ENCODE data around the gene MPST. TPM values are rescaled to one million over a fixed set of nuclear protein-coding genes. Genes with fewer than 3 reads are reported as not detected.
"Not testable (repeated sequence)": the region's sequence is repeated elsewhere in the genome, so short reads cannot be mapped to it uniquely, and the experiment has no call there.

MPST gene
- polyA plus RNA-seq (ENCODE audit: insufficient read length in 4 of 4), result 10 to 100 TPM; 33.3 to 75.5 (median 46.1) TPM

DNA sequence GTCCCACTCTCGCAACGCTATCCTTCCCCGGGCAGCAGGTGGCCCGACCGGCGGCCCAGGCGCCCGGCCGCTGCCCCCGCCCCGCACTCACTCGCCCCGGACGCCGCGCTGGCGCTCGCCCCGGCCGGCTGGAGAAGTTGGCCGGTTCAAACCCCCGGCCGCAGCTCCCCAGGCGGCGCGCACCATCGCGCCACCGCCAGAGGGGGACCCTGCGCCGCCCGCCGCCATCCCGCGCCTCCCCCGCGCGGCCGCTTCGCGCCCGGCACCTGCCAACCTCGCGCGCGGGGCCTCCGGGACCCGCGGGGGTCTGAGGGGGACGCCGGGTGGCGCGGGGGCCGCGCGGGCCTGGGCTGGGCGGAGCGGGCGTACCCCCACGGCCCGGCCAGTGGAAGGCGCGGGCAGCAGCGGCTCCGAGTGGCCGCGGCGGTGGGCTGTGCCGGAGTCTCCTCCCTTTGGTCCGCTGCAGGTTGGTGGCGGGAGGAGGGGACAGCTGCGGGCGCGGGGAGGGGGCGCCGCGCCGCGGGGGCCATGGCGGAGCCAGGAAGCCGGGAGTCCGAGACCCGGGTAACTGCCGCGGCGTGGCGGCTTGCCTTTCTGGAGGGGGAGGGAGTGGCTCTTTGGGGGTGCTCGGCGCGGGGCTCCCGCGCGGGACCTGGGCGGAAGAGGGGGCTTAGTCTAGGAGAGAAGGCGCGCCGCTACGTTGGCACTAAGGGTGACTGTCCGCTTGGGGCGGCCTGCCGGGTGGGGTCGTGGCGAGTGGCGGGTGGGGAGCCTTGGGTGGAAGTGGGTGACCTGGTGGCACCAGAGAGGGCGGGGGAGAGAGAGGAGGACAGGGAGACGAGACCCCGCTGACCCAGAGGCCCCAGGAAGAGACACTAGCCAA is at the start of gene MPST, which contains the start of gene TST:
TSS of gene MPST (plus strand) at position 434 of the 883 bp plus-strand sequence. CDS start at position 529, 95 bp downstream.
TSS of gene TST (minus strand) at position 139 of the 883 bp plus-strand sequence. CDS start 715 bp downstream, outside the sequence.
- DNase-seq (ENCODE audit: low read depth in 4 of 4, low spot score in 3 of 4), result peak in 1 of 4 donors; percentile 70

DNA sequence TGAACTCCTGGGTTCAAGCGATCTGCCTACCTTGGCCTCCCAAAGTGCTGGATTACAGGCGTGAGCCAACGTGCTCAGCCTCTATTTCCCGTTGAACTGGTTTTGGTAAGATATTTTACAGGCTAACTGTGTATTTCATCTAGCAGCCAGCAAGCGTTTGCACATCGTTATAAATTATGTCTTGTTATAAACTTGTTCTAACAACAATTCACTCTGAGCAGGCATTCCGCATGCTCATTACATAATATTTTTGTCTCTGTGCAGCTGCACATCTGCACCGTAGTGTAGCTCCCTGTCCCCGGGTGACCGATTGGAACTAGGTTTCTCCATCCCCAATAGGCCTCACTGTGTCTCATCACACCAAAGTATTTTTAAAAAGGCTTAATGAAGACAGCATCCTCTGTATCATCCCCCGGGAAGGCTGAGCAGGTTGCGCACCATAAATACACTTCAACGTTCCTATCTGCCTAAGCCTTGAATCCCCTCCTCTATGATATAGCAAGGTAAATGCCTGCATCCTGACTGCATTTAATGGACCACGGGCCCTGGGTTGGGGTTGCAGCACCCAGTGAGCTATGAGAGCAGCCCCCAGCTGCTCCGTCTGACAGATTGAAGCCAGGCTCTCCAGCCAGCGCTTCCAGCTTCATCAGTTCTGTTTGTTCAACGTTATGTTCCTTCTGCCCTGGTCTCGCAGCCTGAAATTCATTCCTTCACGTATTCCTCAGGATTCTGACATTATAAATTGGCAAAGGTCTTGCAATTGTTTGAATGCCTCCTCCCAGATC is 48.0 kb upstream of the MPST start:
- DNase-seq (ENCODE audit: low read depth in 4 of 4, low spot score in 3 of 4), result no peak

DNA sequence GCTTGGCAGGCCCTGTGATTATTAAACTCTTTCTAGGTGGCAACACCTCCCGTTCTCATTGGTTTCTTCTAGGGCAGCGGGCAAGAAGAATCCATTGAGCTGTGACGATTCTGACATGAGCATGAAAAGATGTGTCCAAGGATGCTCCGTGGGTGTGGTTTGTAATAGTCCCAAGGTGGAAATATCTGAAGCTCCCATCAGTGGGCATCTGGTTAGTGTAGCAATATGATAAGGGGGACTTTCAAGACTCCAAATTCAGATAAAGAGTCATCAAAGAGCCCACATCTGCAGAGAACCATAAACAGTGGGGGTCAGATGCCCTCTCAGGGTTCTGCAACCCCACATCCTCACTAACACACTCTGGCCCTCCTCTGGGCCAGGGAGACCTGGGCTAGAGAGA is 42.9 kb upstream of the MPST start:
- DNase-seq (ENCODE audit: low read depth in 4 of 4, low spot score in 3 of 4), result no peak

DNA sequence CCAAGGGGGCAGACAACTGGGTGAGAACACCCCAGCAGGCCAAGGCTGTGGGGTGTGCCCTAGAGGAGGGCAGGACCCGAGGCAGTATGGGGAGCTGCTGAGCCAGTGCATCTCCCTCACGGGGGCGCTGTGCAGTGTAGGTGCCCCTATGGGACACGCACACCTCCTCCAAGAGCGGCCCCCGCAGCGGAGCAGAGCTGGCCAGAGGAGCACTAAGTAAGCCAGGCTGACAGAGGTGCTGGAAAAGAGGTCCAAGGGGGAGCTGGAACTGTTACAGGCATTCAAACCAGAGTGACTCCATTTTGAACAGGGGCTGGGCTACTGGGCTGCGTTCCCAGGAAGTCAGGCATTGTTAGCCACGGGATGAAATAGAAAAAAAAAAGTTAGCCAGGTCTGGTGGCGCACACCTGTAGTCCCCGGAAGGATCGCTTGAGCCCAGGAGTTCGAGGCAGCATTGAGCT is 42.1 kb upstream of the MPST start:
- no peak for DNase-seq (ENCODE audit: low read depth in 4 of 4, low spot score in 3 of 4)

DNA sequence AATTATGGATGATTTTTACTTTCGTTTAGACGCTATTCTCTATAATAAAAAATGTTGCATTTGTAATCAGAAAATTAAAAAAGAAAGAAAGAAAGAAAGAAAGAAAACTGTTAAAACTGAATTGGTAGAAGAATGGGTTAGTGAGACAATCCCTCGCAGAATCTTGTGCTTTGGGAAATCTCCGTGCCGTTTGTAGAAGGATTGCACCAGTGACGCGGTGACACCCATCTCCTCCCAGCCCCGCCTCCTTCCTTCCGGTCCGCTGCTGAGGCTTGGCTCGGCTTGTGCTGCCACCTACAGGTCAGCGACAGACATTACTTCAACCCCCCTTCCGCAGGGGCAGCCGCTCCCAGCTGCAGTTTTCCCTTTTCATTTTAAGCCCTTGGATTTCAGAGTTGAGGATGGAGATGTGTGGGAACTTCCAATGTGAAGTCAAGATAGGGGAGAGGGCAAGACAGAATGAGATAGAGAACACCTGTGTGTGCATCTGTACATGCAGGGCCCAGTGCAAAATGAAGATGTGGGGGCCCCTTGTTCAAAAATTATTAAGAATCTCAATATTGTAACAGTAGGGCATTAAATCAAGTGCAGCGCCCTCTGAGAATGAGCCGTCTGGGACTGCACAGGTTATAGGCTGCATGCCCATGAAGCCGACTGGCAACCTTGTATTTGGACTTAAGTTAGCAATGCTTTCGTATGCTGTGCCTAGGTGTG is 41.4 kb upstream of the MPST start:
- peak; percentile 67 to 75 (median 69) for DNase-seq (ENCODE audit: low read depth in 4 of 4, low spot score in 3 of 4)

DNA sequence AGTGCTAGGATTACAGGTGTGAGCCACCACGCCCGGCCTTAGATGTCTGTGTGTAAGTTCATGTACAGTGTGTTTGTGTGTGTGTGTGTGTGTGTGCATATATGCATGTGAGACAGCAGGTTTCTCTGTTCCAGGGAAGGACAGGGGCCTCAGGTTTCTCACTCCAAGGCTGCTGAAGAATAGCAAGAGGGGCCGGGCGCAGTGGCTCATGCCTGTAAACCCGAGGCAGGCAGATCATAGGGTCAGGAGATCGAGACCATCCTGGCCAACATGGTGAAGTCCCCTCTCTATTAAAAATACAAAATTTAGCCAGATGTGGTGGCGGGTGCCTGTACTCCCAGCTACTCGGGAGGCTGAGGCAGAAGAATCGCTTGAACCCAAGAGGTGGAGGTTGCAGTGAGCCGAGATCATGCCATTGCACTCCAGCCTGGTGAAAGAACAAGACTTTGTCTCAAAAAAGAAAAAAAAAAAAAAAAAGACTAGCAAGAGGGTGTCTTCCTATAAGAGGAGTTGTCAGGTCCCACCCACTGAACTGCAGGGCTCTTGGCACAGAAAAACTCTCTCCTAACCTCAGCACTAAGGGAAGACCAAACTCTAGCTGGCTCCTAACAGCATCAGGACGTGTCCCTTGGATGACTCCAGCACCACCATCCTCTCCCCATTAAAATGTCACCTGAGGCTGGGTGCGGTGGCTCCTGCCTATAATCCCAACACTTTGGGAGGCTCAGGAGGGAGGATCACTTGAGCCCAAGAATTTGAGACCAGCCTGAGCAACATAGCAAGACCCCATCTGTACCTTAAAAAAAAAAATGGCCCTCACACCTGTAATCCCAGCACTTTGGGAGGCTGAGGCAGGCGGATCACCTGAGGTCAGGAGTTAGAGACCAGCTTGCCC is 40.3 kb upstream of the MPST start:
- DNase-seq (ENCODE audit: low read depth in 4 of 4, low spot score in 3 of 4), result no peak

DNA sequence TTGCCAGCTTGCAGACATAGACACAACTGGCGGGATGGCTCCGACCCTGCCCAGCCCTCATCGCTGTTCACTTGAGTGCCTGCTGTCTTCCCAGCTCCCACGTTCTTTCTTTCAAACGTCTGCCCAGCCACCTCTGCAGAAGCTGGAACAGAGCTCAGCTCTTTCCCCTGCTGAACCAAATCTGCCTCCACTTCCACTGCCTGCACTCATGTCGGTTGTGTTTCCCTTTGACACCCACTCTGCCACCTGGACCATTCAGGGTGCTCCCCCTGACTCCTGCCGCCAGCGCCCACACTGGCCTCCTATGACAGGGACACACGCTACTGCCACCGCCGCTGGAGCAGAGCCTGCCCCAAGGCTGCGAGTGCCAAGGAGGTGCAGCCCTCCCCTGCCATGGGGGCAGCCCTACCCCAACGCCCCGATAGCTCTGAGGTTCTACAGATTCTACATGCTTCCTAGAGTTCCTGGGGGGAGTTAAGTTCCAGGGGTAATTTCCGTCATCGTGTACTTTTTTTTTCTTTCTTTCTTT is 38.2 kb upstream of the MPST start:
- DNase-seq (ENCODE audit: low read depth in 4 of 4, low spot score in 3 of 4), result no peak

DNA sequence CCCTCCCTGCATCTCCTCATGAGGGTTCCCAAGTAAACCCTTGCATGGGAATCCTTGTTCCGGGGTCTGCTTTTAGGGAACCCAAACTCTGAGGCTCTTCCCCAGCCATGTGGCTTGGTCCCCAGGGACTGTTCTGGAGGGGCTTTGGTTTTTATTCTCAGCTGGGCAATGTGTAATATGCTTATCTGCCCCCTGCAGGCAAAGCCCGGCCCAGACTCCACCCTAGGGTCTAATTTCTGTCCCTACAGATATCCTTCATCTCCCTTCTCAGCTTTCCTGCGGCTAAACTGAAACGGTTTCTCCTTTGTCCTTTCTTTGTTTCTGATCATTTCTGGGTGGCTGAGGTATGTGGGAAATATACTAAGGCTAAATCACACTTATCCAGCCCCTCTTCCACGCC is 37.4 kb upstream of the MPST start:
- no peak for DNase-seq (ENCODE audit: low read depth in 4 of 4, low spot score in 3 of 4)

DNA sequence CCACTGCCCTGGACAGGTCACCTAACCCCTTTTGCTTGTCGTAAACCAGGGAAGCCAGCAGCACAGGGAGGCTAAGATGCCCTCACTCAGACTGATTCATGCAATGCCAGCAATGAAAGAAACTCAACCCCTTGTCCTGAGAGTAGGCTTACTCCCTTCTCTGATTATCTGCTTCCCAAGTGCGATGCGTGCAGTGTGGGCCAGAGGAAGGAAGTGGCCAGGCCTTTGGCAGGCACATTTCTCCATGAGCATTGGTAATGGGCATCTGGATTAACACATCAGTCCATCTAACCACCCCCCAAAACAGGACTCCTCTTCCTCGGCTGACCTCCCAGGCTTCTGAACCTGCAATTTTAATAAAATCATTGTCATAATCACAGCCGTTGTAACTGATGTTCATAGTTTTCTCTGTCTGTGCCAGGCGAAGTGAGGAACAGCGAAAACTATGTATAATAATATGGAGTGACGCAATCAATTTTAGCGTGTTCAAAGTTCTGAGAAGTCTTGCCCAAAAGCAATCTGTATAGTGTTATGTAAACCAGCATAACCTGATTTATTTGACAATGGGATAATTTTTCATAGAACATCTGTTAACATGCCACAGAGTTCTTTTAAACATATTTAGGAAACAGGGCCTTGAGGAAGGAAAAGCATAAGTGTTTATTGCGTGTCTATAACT is 34.2 kb upstream of the MPST start:
- DNase-seq (ENCODE audit: low read depth in 4 of 4, low spot score in 3 of 4), result no peak

DNA sequence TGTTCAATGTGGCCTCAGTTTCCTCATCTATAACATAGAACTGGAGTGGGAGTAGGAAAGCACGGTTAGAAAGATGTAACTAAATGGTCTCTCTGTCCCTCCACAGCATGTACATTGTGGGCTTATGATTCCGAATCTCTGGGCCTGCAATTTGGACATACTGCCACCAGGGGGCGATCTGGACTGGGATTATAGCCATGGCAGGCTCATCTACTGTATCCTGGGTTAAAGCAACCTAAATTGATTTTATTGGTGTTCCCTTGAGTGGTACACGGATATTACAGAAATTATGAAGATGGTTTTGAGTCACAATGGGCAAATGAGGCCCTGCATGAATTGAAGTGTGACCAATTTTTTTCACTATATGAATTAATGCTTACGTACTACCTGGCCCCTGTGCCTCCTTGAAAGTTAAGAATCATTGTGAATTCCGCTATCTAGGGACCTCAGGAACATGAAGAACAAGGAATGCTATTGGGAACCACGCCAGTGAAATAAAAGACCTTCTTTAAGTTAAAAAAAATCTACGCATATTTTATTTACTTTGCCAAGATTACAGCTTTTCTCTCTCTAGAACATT is 33.2 kb upstream of the MPST start:
- no peak for DNase-seq (ENCODE audit: low read depth in 4 of 4, low spot score in 3 of 4)

DNA sequence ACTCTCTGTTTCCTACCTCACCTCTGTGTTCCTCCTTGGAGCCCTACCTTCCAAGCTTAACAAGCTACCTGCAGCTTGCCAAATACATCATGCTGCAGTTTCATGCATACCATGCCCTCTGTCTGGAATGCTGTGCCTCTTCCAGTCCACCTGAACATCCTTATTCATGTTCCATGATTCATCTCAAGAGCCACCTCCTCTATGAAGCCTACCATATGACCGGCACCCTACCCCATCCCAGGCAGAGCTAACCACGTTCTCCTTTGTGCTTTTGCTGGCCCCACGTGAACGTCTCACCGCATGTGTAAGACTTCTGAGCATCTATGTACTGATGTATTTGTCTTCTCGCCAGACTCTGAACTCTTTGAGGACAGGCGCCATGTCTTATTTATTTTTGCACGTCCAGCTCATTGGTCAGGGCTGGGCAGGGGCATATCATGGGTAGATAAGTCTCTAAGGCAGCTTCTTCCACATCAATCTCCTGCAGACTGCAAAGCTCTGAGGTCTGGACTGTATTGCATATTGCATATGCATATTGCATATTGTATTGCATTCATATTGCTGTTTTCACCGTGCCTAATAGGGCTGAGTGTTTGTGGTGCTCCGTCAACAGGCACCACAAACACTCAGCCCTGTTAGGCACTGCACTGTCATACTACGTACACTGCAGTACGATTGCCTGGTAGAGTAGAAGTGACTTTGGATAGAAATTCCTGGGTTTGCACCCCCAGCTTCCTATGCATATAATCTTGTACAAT is 31.3 kb upstream of the MPST start:
- DNase-seq (ENCODE audit: low read depth in 4 of 4, low spot score in 3 of 4), result no peak

DNA sequence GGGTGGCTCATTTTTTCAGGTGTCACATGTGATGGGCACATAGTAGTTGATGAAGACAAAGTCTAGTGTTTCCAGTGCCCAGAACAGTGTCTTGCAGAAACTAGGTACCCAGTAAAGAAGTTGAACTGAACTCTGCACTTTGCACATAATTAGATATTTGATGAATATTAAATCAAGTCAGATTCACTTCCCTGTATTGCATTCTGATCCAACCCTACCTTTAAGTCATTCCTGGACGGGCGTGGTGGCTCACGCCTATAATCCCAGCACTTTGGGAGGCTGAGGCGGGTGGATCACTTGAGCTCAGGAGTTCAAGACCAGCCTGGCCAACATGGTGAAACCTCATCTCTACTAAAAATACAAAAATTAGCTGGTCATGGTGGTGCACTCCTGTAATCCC is 30.5 kb upstream of the MPST start:
- not testable (repeated sequence) for DNase-seq (ENCODE audit: low read depth in 4 of 4, low spot score in 3 of 4)

DNA sequence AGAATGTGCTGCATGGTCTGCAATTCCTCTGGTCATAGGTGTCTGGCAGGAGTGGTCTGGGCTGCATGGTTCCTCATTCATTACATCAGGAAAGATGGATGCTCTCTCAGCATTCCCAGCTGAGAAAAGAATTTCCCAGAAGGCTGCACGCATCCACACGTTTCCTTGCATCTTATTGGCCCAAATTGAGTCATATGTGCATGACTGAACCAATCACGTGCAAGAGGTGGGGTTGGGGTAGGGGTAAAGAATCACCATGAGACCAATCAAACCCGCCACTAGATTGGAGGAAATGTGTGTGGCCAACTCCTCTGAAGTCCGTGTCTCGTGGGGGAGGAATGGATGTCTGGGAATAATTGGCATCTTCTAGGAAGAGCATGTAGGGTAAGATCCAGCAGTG is 29.1 kb upstream of the MPST start:
- DNase-seq (ENCODE audit: low read depth in 4 of 4, low spot score in 3 of 4), result no peak

DNA sequence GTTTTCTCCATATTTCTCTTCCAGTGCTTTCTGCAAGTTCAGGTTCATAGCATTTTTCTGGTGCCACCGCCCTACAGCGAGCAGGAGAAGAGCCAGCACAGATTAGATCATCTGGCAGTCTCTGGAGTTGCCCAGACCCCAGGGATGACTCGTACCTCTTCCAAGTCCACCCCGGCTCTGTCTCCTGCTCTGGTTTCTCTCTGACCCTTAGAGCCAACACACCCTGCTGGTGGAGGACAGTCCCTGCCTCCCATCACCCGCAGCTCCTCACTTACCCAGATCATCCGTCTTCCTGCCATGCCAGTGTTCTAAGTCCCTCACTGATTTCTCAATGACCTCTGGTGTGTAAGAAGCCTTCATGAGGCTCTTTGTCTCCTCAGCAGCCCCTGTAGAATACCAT is 28.3 kb upstream of the MPST start:
- DNase-seq (ENCODE audit: low read depth in 4 of 4, low spot score in 3 of 4), result no peak

DNA sequence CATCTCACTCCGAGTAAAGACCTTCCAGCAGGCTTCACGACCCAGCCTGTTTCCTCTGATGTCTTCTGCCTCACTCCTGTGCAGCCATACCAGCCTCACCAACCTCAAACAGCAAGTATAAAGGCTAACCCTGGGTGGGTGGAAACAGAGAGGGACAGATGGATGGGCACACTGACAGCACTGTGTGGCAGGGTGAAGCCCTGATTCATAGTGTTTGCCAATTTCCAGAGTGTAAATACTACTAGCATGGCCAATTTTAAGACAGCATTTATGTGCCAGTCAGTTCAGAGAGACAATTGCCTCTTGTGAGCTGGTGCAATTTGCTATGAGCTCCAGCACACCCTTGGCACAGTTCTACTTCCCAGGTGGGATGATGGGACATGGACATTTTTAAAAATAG is 21.8 kb upstream of the MPST start:
- DNase-seq (ENCODE audit: low read depth in 4 of 4, low spot score in 3 of 4), result no peak

DNA sequence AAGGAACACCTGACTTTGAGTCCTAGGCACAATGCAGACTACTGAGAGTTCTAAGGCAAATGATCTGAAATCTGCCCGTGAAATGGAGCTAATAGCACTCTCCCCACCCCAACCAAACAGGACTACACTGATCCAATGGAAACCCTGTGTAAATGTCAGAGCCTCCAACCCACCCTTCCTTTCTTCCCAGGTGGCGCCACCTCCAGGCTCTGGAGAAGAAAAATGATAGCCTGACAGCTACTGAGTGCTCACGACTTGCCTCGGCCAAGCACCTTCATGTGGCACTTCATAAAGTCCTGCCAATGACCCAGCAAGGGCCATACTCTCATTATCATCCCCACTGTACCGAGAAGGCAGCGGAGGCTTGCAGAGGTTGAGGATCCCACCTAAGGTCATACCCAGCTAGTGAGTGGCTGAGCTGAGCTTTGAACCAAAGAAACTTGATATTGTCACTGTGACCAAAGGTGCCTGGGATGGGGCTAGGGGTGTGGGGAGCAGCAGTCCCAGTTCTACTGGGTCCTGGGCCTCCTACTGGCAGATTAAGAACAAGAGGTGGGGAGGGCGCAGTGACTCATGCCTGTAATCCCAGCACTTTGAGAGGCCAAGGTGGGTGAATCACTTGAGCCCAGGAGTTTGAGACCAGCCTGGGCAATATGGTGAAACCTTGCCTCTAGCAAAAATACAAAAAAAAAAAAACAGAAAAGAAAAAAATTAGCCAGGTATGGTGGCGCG is 20.8 kb upstream of the MPST start:
- DNase-seq (ENCODE audit: low read depth in 4 of 4, low spot score in 3 of 4), result no peak

DNA sequence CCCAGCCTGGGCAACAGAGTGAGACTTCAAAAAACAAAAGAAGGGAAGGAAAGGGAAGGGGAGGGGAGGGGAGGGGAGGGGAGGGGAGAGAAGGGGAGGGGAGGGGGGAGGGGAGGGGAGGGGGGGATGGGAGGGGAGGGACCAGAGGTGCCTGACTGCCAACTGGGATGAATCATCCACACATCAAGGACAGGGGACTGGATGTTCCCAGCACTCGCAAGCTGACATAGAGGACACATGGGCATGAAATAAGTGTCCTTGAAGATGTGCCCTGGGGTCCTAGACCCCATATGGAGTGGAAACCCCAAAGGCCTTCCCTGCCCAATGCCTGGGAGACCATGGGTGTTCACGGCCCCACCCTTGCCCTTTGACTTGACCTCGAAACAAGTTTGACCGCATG is 20.1 kb upstream of the MPST start:
- no peak for DNase-seq (ENCODE audit: low read depth in 4 of 4, low spot score in 3 of 4)

All from left renal pelvis (tissue), 4 donors.